ENCODE results near the gene ST7L. TPM values are rescaled to one million over a fixed set of nuclear protein-coding genes. Genes with fewer than 3 reads are reported as not detected.
"Not testable (repeated sequence)": the region's sequence is repeated elsewhere in the genome, so short reads cannot be mapped to it uniquely, and the experiment has no call there.

The ST7L gene
- 10 to 100 TPM; 10.0 to 10.6 TPM for total RNA-seq

DNA sequence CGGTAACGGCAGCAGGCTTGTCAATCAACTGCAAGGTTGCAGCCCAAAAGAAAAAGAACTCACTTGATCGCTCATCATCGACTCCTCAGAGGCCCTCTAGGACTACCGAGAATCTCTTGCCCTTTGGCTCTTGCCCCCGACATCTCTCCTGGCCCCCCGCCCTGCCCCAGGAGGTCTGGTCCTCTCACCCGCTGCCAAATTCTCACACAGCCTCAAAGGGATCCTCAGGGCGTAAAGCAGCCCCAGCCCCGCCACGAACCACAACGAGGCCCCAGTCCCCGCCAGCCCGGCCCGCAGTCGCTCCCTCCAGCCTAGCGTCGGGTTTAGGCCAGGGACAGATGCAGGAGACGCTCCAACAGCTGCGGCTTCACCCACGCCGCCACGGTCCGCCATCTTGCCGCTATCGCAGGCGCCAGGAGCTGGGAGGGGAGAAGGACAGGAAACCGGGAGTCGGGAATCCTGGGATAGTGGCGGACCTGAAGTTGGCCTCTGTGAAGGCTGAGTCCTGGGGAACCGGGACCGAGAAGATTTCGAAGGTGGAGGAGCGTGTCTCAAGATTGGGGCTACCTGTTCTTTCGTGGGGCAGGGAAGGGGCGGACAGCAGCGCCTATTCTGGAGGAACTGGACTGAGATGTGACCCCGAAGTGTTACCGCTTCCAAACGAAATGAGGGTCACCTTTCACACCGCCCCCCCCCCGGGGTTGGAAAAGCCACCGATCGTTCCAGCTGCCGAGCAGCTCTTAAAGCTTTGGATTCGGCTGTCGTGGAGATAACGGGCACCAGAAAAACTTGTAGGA is at the start of gene ST7L:
ST7L (minus strand) TSS at position 421 of the 797 bp plus-strand sequence; CDS start at position 393, 28 bp downstream.
- ATAC-seq, result peak; percentile 18
- Mint-ChIP-seq H3K27me3 (no peaks in the 10 kb centered on the region), H3K9me3 (ENCODE audit: low read depth) (no peaks in the 10 kb centered on the region), H3K36me3 (ENCODE audit: low read depth) (peaks cover 34% of the 10 kb centered on the region), H3K27ac (peak within 1 kb of the TSS; percentile 100), H3K4me1 (peaks cover 27% of the 10 kb centered on the region), H3K4me3 (peak within 1 kb of the TSS; percentile 99)
- CTCF ChIA-PET, result interaction anchor here (0.9 to 1.9 kb wide), 3 partner anchors 11 to 94 kb away, joined by 3 to 5 read pairs (median 4); no protein-coding TSS in a partner anchor
- DNase-seq, result peak; percentile 76
- intact Hi-C loops (cut with DNase I, micrococcal nuclease), result loop anchor here (1.0 to 5.0 kb wide), 17 partner anchors 48 to 1657 kb away; partner anchors contain the start of genes MOV10 (in 2 of the 2), SLC16A1 (in 2 of the 2), ATP5PB (in 1 of the 2) and CEPT1 (in 1 of the 2)
- POLR2A ChIA-PET, result interaction anchor here (0.6 to 0.9 kb wide), 3 partner anchors 19 to 54 kb away, joined by 4 to 6 read pairs (median 4); no protein-coding TSS in a partner anchor

DNA sequence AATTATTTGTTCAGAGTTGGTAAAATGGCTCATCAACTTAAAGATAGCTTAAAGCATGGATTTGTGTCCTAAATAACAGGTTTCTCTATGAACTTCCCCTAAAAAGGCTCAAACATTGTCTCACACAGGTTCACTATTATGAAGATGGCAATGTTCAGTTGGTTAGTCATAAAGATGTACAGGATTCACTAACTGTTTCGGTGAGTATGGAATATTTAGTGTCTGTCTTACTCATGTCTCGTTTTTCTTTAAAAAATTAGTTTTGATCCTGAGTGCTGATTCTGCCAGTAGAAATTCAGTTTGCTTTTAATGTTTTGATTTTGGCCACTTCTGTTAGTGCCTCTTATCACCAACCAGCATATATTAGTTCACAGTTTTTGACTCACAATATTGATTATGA is 48.0 kb upstream of the ST7L start:
- DNase-seq (no peak), ATAC-seq (peak; percentile 69)
- Mint-ChIP-seq H3K36me3 (ENCODE audit: low read depth) (peaks cover 80% of the 10 kb centered on the region), H3K4me1 (peaks cover 34% of the 10 kb centered on the region), H3K4me3 (no peak overlapping the region), H3K27me3 (no peaks in the 10 kb centered on the region), H3K9me3 (ENCODE audit: low read depth) (no peaks in the 10 kb centered on the region), H3K27ac (peak overlapping the region; percentile 82)
- CTCF ChIA-PET, result interaction anchor here (0.7 kb wide), 1 partner anchor 40 kb away, joined by 3 read pairs; no protein-coding TSS in a partner anchor
- intact Hi-C loops (cut with DNase I, micrococcal nuclease), result loop anchor here in 1 of 2 experiments (1.0 to 2.0 kb wide), 2 partner anchors 43 to 48 kb away; partner anchors contain the start of genes CAPZA1 and ST7L
- POLR2A ChIA-PET, result interaction anchor here (0.6 kb wide), 1 partner anchor 1461 kb away, joined by 5 read pairs; no protein-coding TSS in a partner anchor

DNA sequence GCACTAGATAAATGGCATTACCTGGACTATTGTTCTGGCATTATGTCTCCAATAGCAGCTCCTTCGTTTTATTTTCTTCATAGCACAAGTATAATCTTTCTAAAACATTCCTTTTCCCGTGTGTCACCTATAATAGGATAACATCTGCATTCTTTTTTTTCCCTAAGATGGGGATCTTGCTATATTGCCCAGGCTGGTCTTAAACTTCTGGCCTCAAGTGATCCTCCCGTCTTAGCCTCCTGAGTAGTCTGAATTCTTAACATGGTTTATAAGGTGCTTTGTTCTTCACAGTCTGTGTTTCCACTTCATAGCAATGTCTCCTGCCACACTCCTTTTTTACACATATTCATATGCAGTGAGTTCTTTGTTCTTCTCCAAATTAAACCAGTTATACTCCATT is 46.9 kb upstream of the ST7L start:
- Mint-ChIP-seq H3K4me3 (no peak overlapping the region), H3K27ac (peak overlapping the region; percentile 33), H3K4me1 (peaks cover 34% of the 10 kb centered on the region)

GRCh38 chr1:112651205-112651604 is 32.3 kb upstream of the ST7L start:
- Mint-ChIP-seq H3K27me3 (no peaks in the 10 kb centered on the region), H3K36me3 (ENCODE audit: low read depth) (peaks cover 54% of the 10 kb centered on the region), H3K9me3 (ENCODE audit: low read depth) (no peaks in the 10 kb centered on the region), H3K4me1 (peaks cover 22% of the 10 kb centered on the region), H3K4me3 (no peak overlapping the region), H3K27ac (peak overlapping the region; percentile 87)
- ChIA-PET CTCF (interaction anchor here (0.5 to 3.5 kb wide), 8 partner anchors 10 to 35 kb away, joined by 3 to 13 read pairs (median 4); no protein-coding TSS in a partner anchor), POLR2A (interaction anchor here (0.6 kb wide), 2 partner anchors 30 to 51 kb away, joined by 5 to 14 read pairs; no protein-coding TSS in a partner anchor)
- ATAC-seq (peak; percentile 77), DNase-seq (no peak)
- intact Hi-C loops (cut with DNase I, micrococcal nuclease), result no loop called here

More for the DNA sequence above, 46.9 kb upstream of the ST7L start:
- ATAC-seq, result no peak
- no peak for DNase-seq
- POLR2A ChIA-PET, result no interaction called here
- no peaks in the 10 kb centered on the region for H3K27me3 Mint-ChIP-seq
- peaks cover 82% of the 10 kb centered on the region for H3K36me3 Mint-ChIP-seq (ENCODE audit: low read depth)
- CTCF ChIA-PET, result interaction anchor here (1.0 kb wide), 1 partner anchor 14 kb away, joined by 5 read pairs; no protein-coding TSS in a partner anchor
- intact Hi-C loops (cut with DNase I, micrococcal nuclease), result loop anchor here in 1 of 2 experiments (2.0 kb wide), 1 partner anchor 47 kb away; the partner anchor contains the start of genes CAPZA1 and ST7L
- H3K9me3 Mint-ChIP-seq (ENCODE audit: low read depth), result no peaks in the 10 kb centered on the region

GRCh38 chr1:112646225-112646624 is 27.3 kb upstream of the ST7L start:
- ATAC-seq, result no peak
- intact Hi-C loops (cut with DNase I, micrococcal nuclease), result no loop called here
- H3K4me1 Mint-ChIP-seq, result peaks cover 44% of the 10 kb centered on the region
- no peaks in the 10 kb centered on the region for H3K27me3 Mint-ChIP-seq
- ChIA-PET CTCF (interaction anchor here (0.5 to 3.2 kb wide), 7 partner anchors 10 to 427 kb away, joined by 3 to 7 read pairs (median 4); partner anchors contain the start of gene LRIG2), POLR2A (interaction anchor here (0.7 kb wide), 1 partner anchor 13 kb away, joined by 3 read pairs; no protein-coding TSS in a partner anchor)
- no peak overlapping the region for H3K27ac Mint-ChIP-seq
- no peaks in the 10 kb centered on the region for H3K9me3 Mint-ChIP-seq (ENCODE audit: low read depth)
- no peak for DNase-seq
- no peak overlapping the region for H3K4me3 Mint-ChIP-seq
- peaks cover 62% of the 10 kb centered on the region for H3K36me3 Mint-ChIP-seq (ENCODE audit: low read depth)

DNA sequence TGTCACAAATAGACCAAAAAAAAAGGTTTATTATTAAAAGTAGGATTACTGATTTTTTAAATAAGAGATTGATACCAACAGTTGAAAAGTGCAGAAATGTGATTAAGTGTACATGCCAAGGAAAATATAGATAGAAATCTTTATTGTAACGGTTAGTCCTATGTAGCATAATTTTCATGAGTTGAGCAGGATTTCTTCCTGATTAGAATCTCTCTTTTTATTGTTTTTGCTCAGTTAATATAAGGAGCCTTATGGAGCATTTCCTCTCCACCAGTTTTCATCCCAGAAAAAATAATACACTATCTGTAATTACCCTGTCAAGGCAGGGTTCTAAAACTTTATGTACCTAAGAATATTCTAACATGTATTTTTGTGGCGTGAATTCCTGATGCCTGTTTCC is 24.1 kb upstream of the ST7L start:
- ATAC-seq (no peak), DNase-seq (no peak)
- POLR2A ChIA-PET, result no interaction called here
- Mint-ChIP-seq H3K4me3 (no peak overlapping the region), H3K9me3 (ENCODE audit: low read depth) (no peaks in the 10 kb centered on the region), H3K27me3 (no peaks in the 10 kb centered on the region), H3K27ac (peak overlapping the region; percentile 10), H3K36me3 (ENCODE audit: low read depth) (peaks cover 38% of the 10 kb centered on the region), H3K4me1 (peaks cover 40% of the 10 kb centered on the region)
- CTCF ChIA-PET, result interaction anchor here (0.7 to 3.2 kb wide), 5 partner anchors 7 to 172 kb away, joined by 3 to 7 read pairs (median 3); no protein-coding TSS in a partner anchor
- intact Hi-C loops (cut with DNase I, micrococcal nuclease), result no loop called here

DNA sequence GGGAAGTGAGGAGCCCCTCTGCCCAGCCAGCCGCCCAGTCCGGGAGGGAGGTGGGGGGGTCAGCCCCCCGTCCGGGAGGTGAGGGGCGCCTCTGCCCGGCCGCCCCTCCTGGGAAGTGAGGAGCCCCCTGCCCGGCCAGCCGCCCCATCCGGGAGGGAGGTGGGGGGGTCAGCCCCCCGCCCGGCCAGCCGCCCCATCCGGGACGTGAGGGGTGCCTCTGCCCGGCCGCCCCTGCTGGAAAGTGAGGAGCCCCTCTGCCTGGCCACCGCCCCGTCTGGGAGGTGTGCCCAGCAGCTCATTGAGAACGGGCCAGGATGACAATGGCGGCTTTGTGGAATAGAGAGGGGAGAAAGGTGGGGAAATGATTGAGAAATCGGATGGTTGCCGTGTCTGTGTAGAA is 21.5 kb upstream of the ST7L start:
- H3K27ac Mint-ChIP-seq; intact Hi-C loops (cut with DNase I, micrococcal nuclease); H3K9me3 Mint-ChIP-seq (ENCODE audit: low read depth); CTCF ChIA-PET; ATAC-seq; H3K4me3 Mint-ChIP-seq; H3K27me3 Mint-ChIP-seq; POLR2A ChIA-PET; DNase-seq: not testable (repeated sequence)
- Mint-ChIP-seq H3K4me1 (peaks cover 47% of the 10 kb centered on the region), H3K36me3 (ENCODE audit: low read depth) (peaks cover 25% of the 10 kb centered on the region)

GRCh38 chr1:112638110-112638428 is 19.1 kb upstream of the ST7L start:
- Mint-ChIP-seq H3K27ac (peak overlapping the region; percentile 68), H3K4me3 (no peak overlapping the region), H3K9me3 (ENCODE audit: low read depth) (no peaks in the 10 kb centered on the region), H3K4me1 (peaks cover 55% of the 10 kb centered on the region), H3K36me3 (ENCODE audit: low read depth) (peaks cover 24% of the 10 kb centered on the region), H3K27me3 (no peaks in the 10 kb centered on the region)
- POLR2A ChIA-PET, result no interaction called here
- no peak for ATAC-seq
- intact Hi-C loops (cut with DNase I, micrococcal nuclease), result no loop called here
- CTCF ChIA-PET, result interaction anchor here (1.6 kb wide), 1 partner anchor 13 kb away, joined by 4 read pairs; no protein-coding TSS in a partner anchor
- DNase-seq, result no peak

DNA sequence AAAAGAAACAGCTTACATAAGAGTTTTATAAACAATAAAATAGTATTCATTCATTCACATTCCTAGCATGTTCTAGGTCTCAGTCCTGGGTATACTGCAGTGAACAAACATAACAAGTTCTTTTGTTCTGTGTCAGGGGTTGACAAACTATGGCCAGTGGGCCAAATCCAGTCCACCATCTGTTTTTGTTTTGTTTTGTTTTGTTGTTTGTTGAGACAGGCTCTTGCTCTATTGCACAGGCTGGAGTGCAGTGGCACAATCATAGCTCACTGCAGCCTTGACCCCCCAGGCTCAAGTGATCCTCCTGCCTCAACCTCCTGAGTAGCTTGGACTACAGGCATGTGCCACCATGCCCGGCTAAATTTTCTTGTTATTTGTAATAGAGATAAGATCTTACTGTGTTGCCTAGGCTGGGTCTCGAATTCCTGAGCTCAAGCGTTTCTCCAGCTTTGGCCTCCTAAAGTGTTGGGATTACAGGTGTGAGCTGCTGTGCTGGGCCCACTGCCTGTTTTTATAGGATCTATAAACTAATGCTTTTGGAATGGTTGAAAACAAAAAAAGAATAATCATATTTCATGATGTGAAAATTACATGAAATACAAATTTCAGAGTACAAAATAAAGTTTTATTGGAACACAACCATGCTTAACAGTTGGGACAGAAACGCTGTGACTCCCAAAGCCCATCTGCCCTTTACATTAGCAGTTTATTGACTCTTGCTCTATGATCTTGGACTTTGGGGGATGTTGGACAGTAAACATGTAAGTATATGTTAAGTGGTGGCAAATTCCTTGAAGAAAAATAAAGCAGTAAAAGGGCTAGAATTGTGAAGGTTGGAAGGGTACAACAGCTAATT is 18.5 kb upstream of the ST7L start:
- POLR2A ChIA-PET, result interaction anchor here (0.5 kb wide), 1 partner anchor 15 kb away, joined by 3 read pairs; no protein-coding TSS in a partner anchor
- DNase-seq (no peak), ATAC-seq (no peak)
- intact Hi-C loops (cut with DNase I, micrococcal nuclease), result loop anchor here in 1 of 2 experiments (2.0 kb wide), 1 partner anchor 17 kb away; no protein-coding TSS in a partner anchor
- H3K27me3 Mint-ChIP-seq, result no peaks in the 10 kb centered on the region
- H3K4me3 Mint-ChIP-seq, result no peak overlapping the region
- no peaks in the 10 kb centered on the region for H3K9me3 Mint-ChIP-seq (ENCODE audit: low read depth)
- peak overlapping the region; percentile 68 for H3K27ac Mint-ChIP-seq
- H3K36me3 Mint-ChIP-seq (ENCODE audit: low read depth), result peaks cover 24% of the 10 kb centered on the region
- CTCF ChIA-PET, result interaction anchor here (0.8 to 2.3 kb wide), 6 partner anchors 7 to 171 kb away, joined by 3 to 7 read pairs (median 4); no protein-coding TSS in a partner anchor
- peaks cover 54% of the 10 kb centered on the region for H3K4me1 Mint-ChIP-seq

DNA sequence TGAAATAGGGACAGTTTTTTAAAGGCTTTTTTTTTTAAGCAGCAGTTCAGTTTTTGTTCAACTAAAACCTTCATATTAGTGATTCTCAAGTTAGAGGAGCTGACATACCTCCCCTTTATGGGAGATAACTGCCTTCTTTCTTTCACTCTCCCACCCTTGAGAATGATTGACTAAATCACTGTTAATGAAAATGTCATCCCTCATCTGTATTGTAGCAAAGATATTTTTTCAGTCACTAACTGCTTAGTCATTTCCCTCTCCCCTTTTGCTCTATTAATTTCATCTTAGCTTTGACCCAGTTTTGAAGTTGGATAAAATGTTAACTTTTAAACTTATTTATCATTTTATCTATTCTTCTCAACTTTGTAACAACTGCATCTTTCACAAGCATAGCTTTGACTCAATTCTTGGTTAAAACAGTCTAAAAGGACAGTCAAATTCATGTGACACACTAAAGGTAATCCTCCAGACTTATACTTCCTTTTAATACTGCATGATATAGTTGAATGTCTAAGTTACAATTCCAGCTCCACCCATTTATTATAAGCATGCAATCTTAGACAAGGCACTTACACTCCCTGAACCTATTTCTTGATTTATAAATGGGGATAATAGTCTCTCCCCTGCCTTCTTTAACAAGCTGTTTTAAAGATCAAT is 17.8 kb upstream of the ST7L start:
- ATAC-seq (peak; percentile 54), DNase-seq (no peak)
- H3K27me3 Mint-ChIP-seq, result no peaks in the 10 kb centered on the region
- ChIA-PET CTCF (interaction anchor here (0.8 to 2.3 kb wide), 7 partner anchors 8 to 171 kb away, joined by 3 to 7 read pairs (median 4); no protein-coding TSS in a partner anchor), POLR2A (interaction anchor here (0.5 kb wide), 1 partner anchor 15 kb away, joined by 3 read pairs; no protein-coding TSS in a partner anchor)
- peaks cover 25% of the 10 kb centered on the region for H3K36me3 Mint-ChIP-seq (ENCODE audit: low read depth)
- no peak overlapping the region for H3K4me3 Mint-ChIP-seq
- peak overlapping the region; percentile 65 for H3K27ac Mint-ChIP-seq
- intact Hi-C loops (cut with DNase I, micrococcal nuclease), result loop anchor here in 1 of 2 experiments (2.0 kb wide), 1 partner anchor 16 kb away; no protein-coding TSS in a partner anchor
- peaks cover 55% of the 10 kb centered on the region for H3K4me1 Mint-ChIP-seq
- H3K9me3 Mint-ChIP-seq (ENCODE audit: low read depth), result no peaks in the 10 kb centered on the region

All from activated CD4-positive, alpha-beta T cell treated with anti-CD3 and anti-CD28 coated beads for 36 hours (primary cell).